GM23338 (cell line): ENCODE results near the gene GIGYF2.

Source experiments
- CTCF ChIP-seq, 2 experiments: fragments of 200-600 bp in 1 of 2; sonication (generic) in 1 of 2; conservative IDR thresholded peaks; 2 replicates each; pipeline versions ENCODE4 v1.5.1 to v1.6.1; 2016 to 2017; ENCODE audit warnings: antibody characterized with exemption in 2 of 2, low read depth in 2 of 2, mild to moderate bottlenecking in 2 of 2, moderate library complexity in 1 of 2
- EZH2 ChIP-seq: fragments of 200-600 bp; sonication (generic); IDR thresholded peaks from one replicate; pipeline ENCODE4 v1.8.0; 2017; ENCODE audit warnings: antibody characterized with exemption, mild to moderate bottlenecking, low read depth; ENCODE audit not compliant: unreplicated experiment
- EZH2phosphoT487 ChIP-seq: fragments of 200-600 bp; sonication (generic); IDR thresholded peaks from one replicate; pipeline ENCODE4 v1.8.1; 2018; ENCODE audit warnings: antibody characterized with exemption; ENCODE audit not compliant: unreplicated experiment
- POLR2AphosphoS5 ChIP-seq: IDR thresholded peaks from 2 replicates; pipeline ENCODE4 v1.6.1; 2016; ENCODE audit warnings: antibody characterized with exemption, low read depth
- ZNF331 ChIP-seq: fragments of 250-450 bp; sonication (Bioruptor Pico); IDR thresholded peaks from 2 replicates; pipeline ENCODE4 v1.5.0; 2020; ENCODE audit warnings: low read depth, mild to moderate bottlenecking, moderate library complexity

- no peak for TF ChIP-seq CTCF (conservative IDR thresholded peaks at IDR 0.05; ENCODE audit: low read depth in 2 of 2)
- no peak for TF ChIP-seq POLR2AphosphoS5
- no peak for TF ChIP-seq EZH2phosphoT487
- no peak for TF ChIP-seq EZH2
- no peak for TF ChIP-seq ZNF331 (CRISPR knock-in tag)
Measured at GRCh38 chr2:232870018-232870765, 173.1 kb downstream of the GIGYF2 start, which contains the start of gene SNORC.
